DND-41 (cell line): ENCODE results near the gene GLB1L3.

ENCODE experiments used
- ATAC-seq: fragments of 200-7000 bp; cut with Tn5 transposase; 3 replicates; pipeline ENCODE4 v1.9.1; 2021; ENCODE audit warnings: low read depth; ENCODE audit not compliant: insufficient read depth
- DNase-seq: peaks from one replicate; pipeline ENCODE4 v3.0.0-alpha.2; 2020
- H2AFZ ChIP-seq: 2 replicates; pipeline ENCODE4 v1.6.0; 2012; ENCODE audit warnings: low read depth, low read length
- H3K27ac ChIP-seq: 2 replicates; pipeline ENCODE4 v1.5.1; 2012; ENCODE audit warnings: low read length, inconsistent platforms
- H3K27me3 ChIP-seq: fragments of 200-600 bp; sonication (generic); 2 replicates; pipeline ENCODE4 v1.6.0; 2012; ENCODE audit warnings: low read length, mild to moderate bottlenecking, inconsistent platforms; ENCODE audit not compliant: insufficient read depth, poor library complexity
- H3K36me3 ChIP-seq: 2 replicates; pipeline ENCODE4 v1.5.1; 2012; ENCODE audit warnings: low read length, inconsistent platforms; ENCODE audit not compliant: insufficient read depth
- H3K4me1 ChIP-seq: 2 replicates; pipeline ENCODE4 v1.5.1; 2012; ENCODE audit warnings: mild to moderate bottlenecking, low read length; ENCODE audit not compliant: insufficient read depth
- H3K4me2 ChIP-seq: 2 replicates; pipeline ENCODE4 v1.6.0; 2012; ENCODE audit warnings: mild to moderate bottlenecking, moderate library complexity, low read length, inconsistent platforms; ENCODE audit not compliant: insufficient read depth
- H3K4me3 ChIP-seq, 2 experiments: fragments of 200-600 bp in 1 of 2; shearing (Covaris generic) in 1 of 2; 2 replicates each; pipeline ENCODE4 v1.5.1; 2012 to 2016; ENCODE audit warnings: inconsistent platforms in 2 of 2, low read length in 2 of 2, mild to moderate bottlenecking in 2 of 2, low read depth in 1 of 2, moderate library complexity in 1 of 2
- H3K79me2 ChIP-seq: 2 replicates; pipeline ENCODE4 v1.6.0; 2012; ENCODE audit warnings: low read length, inconsistent platforms; ENCODE audit not compliant: insufficient read depth
- H3K9ac ChIP-seq: 2 replicates; pipeline ENCODE4 v1.6.0; 2012; ENCODE audit warnings: low read depth, mild to moderate bottlenecking, inconsistent platforms, low read length, moderate library complexity
- H3K9me3 ChIP-seq: 2 replicates; pipeline ENCODE4 v1.5.1; 2012; ENCODE audit warnings: low read length, moderate library complexity, mild to moderate bottlenecking, inconsistent platforms; ENCODE audit not compliant: insufficient read depth, severe bottlenecking
- H4K20me1 ChIP-seq: 2 replicates; pipeline ENCODE4 v1.6.0; 2012; ENCODE audit warnings: low read length; ENCODE audit not compliant: insufficient read depth
- CTCF ChIP-seq: IDR thresholded peaks from 2 replicates; pipeline ENCODE4 v1.5.1; 2012; ENCODE audit warnings: borderline replicate concordance, low read length, moderate library complexity, mild to moderate bottlenecking; ENCODE audit not compliant: poor library complexity, severe bottlenecking; ENCODE audit errors: extremely low read depth
- EZH2 ChIP-seq: IDR thresholded peaks from 3 replicates; pipeline ENCODE4 v1.6.1; 2012; ENCODE audit warnings: borderline replicate concordance, low read depth, mild to moderate bottlenecking, moderate library complexity, low read length, inconsistent platforms; ENCODE audit not compliant: severe bottlenecking

GLB1L3 gene

GRCh38 chr11:134334796-134335571 is 58.8 kb downstream of the GLB1L3 start:
- Histone ChIP-seq H3K79me2 (no peaks in the 10 kb centered on the region), H3K9ac (no peak overlapping the region), H3K4me3 (no peak overlapping the region), H3K27me3 (peaks cover 12% of the 10 kb centered on the region), H3K36me3 (no peaks in the 10 kb centered on the region), H2AFZ (no peak overlapping the region), H4K20me1 (no peaks in the 10 kb centered on the region), H3K9me3 (no peaks in the 10 kb centered on the region), H3K4me2 (no peak overlapping the region), H3K4me1 (peaks cover 26% of the 10 kb centered on the region), H3K27ac (no peak overlapping the region)
- ATAC-seq (no peak), DNase-seq (no peak)
- TF ChIP-seq EZH2 (no peak), CTCF (no peak)

GRCh38 chr11:134337051-134337450 is 60.9 kb downstream of the GLB1L3 start:
- H4K20me1 ChIP-seq: no peaks in the 10 kb centered on the region
- peaks cover 4% of the 10 kb centered on the region for H3K27me3 ChIP-seq
- no peak for DNase-seq
- H3K4me2 ChIP-seq: no peak overlapping the region
- TF ChIP-seq CTCF (no peak), EZH2 (no peak)
- no peak overlapping the region for H3K27ac ChIP-seq
- H3K4me1 ChIP-seq: peaks cover 15% of the 10 kb centered on the region
- no peak overlapping the region for H3K9ac ChIP-seq
- ATAC-seq: no peak
- H2AFZ ChIP-seq: no peak overlapping the region
- H3K79me2 ChIP-seq: no peaks in the 10 kb centered on the region
- H3K36me3 ChIP-seq: no peaks in the 10 kb centered on the region
- no peaks in the 10 kb centered on the region for H3K9me3 ChIP-seq
- H3K4me3 ChIP-seq: no peak overlapping the region

- Histone ChIP-seq H3K27me3 (no peaks in the 10 kb centered on the region), H3K4me1 (0 out of 2 replicates have a peak, but pooled peaks cover 5% of the 10 kb centered on the region), H3K9me3 (no peaks in the 10 kb centered on the region), H3K36me3 (no peaks in the 10 kb centered on the region), H3K27ac (no peak overlapping the region), H4K20me1 (no peaks in the 10 kb centered on the region), H3K4me2 (no peak overlapping the region), H3K4me3 (no peak overlapping the region), H2AFZ (no peak overlapping the region), H3K79me2 (no peaks in the 10 kb centered on the region), H3K9ac (no peak overlapping the region)
- DNase-seq: no peak
- no peak for ATAC-seq
- TF ChIP-seq CTCF (no peak), EZH2 (no peak)
These were observed 61.9 kb downstream of the GLB1L3 start for GRCh38 chr11:134338068-134338467.
